ENCODE data around the gene ENPEP.
"Not testable (repeated sequence)": the region's sequence is repeated elsewhere in the genome, so short reads cannot be mapped to it uniquely, and the experiment has no call there.

Gene ENPEP

GRCh38 chr4:110483516-110483915 lies 7.6 kb downstream of the ENPEP start:
- intact Hi-C loops (cut with DNase I; ENCODE audit: low total_unique reads) = no loop called here
- H3K36me3 ChIP-seq = no peaks in the 10 kb centered on the region
- H3K9me3 ChIP-seq = no peaks in the 10 kb centered on the region
- H3K27ac ChIP-seq = no peak overlapping the region
- no peak for DNase-seq
- H3K4me1 ChIP-seq = no peaks in the 10 kb centered on the region
- no peak for TF ChIP-seq CTCF (IDR thresholded peaks at IDR 0.05)
- H3K27me3 ChIP-seq = no peaks in the 10 kb centered on the region
- no peak overlapping the region for H3K4me3 ChIP-seq

- TF ChIP-seq CTCF (IDR thresholded peaks at IDR 0.05) = no peak
- Histone ChIP-seq H3K36me3 (no peaks in the 10 kb centered on the region), H3K27ac (no peak overlapping the region), H3K9me3 (no peaks in the 10 kb centered on the region), H3K4me3 (no peak overlapping the region), H3K4me1 (no peaks in the 10 kb centered on the region), H3K27me3 (no peaks in the 10 kb centered on the region)
- intact Hi-C loops (cut with DNase I; ENCODE audit: low total_unique reads) = no loop called here
- DNase-seq = no peak
These were observed 8.1 kb downstream of the ENPEP start for GRCh38 chr4:110484029-110484428.

DNA sequence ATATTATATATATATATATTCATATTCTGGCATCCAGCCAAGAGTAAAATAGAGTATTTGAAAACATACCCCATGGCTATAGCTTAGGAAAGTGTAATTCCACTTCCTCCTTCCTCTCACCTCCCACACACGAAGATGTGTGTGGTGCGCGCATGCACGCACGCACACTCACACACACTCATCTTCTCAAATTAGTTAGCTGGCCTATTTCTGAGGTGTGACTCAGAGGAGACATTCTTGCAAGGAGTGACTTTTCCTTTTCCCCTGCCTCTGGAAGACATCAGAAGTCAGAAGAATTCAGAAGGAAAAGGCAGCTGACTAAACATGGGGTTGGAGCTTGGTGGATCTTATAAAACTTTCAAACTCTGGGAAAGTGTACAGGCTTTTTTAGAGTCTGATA lies 8.8 kb downstream of the ENPEP start:
- intact Hi-C loops (cut with DNase I; ENCODE audit: low total_unique reads) = no loop called here
- H3K4me3 ChIP-seq = no peak overlapping the region

DNA sequence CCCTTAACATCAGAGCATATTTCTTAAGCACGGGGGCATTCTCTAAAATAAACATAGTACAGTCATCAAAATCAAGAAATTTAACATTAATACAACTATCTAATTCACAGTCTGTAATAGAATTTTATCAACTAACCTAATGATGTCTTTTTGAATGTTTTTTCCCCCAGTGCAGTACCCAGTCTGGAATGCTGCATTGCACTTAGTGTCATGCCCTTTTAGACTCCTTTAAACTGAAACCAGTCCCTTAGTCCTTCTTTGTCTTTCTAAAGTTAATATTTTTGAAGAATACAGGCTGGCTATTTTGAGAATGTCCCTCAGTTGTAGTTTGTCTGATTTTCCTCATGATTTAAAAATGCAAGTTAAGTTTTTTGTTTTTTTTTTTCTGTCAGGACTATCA lies 9.5 kb downstream of the ENPEP start:
- H3K4me1 ChIP-seq = no peaks in the 10 kb centered on the region

More for the DNA sequence above, 8.8 kb downstream of the ENPEP start:
- Histone ChIP-seq H3K27ac (no peak overlapping the region), H3K9me3 (no peaks in the 10 kb centered on the region), H3K36me3 (no peaks in the 10 kb centered on the region), H3K4me1 (no peaks in the 10 kb centered on the region), H3K27me3 (no peaks in the 10 kb centered on the region)
- no peak for DNase-seq
- no peak for TF ChIP-seq CTCF (IDR thresholded peaks at IDR 0.05)

GRCh38 chr4:110486256-110486655 lies 10.3 kb downstream of the ENPEP start:
- Histone ChIP-seq H3K4me1 (no peaks in the 10 kb centered on the region), H3K9me3 (no peaks in the 10 kb centered on the region), H3K27me3 (no peaks in the 10 kb centered on the region), H3K36me3 (no peaks in the 10 kb centered on the region), H3K27ac (no peak overlapping the region), H3K4me3 (no peak overlapping the region)
- intact Hi-C loops (cut with DNase I; ENCODE audit: low total_unique reads) = no loop called here
- DNase-seq = no peak
- TF ChIP-seq CTCF (IDR thresholded peaks at IDR 0.05) = no peak

More for the DNA sequence above, 9.5 kb downstream of the ENPEP start:
- Histone ChIP-seq H3K36me3 (no peaks in the 10 kb centered on the region), H3K27ac (no peak overlapping the region), H3K27me3 (no peaks in the 10 kb centered on the region), H3K4me3 (no peak overlapping the region), H3K9me3 (no peaks in the 10 kb centered on the region)
- no peak for DNase-seq
- no peak for TF ChIP-seq CTCF (IDR thresholded peaks at IDR 0.05)
- intact Hi-C loops (cut with DNase I; ENCODE audit: low total_unique reads) = no loop called here

- H3K4me1 ChIP-seq; DNase-seq; H3K27ac ChIP-seq; H3K4me3 ChIP-seq; H3K27me3 ChIP-seq; intact Hi-C loops (cut with DNase I; ENCODE audit: low total_unique reads); H3K36me3 ChIP-seq; H3K9me3 ChIP-seq: not testable (repeated sequence)
These were observed 10.9 kb downstream of the ENPEP start for GRCh38 chr4:110486850-110487249.
